BE2C (cell line): Measurements from ENCODE around the gene SUPT4H1. TPM values are rescaled to one million over a fixed set of nuclear protein-coding genes. Genes with fewer than 3 reads are reported as not detected.
"Not testable (repeated sequence)": the region's sequence is repeated elsewhere in the genome, so short reads cannot be mapped to it uniquely, and the experiment has no call there.

ENCODE experiments used
- DNase-seq: peaks from one replicate; pipeline ENCODE4 v3.0.0-alpha.2; 2020
- H3K27me3 ChIP-seq: fragments of 250-450 bp; sonication (Bioruptor Pico); 2 replicates; pipeline ENCODE4 v1.5.1; 2020; ENCODE audit warnings: mild to moderate bottlenecking
- H3K36me3 ChIP-seq: fragments of 250-450 bp; sonication (Bioruptor Pico); 2 replicates; pipeline ENCODE4 v1.5.1; 2020; ENCODE audit warnings: mild to moderate bottlenecking
- H3K4me1 ChIP-seq: fragments of 250-450 bp; sonication (Bioruptor Pico); 2 replicates; pipeline ENCODE4 v1.5.1; 2020
- H3K4me3 ChIP-seq: 2 replicates; pipeline ENCODE4 v1.5.1; 2011; ENCODE audit warnings: low read depth, low read length
- H3K9me3 ChIP-seq: fragments of 250-450 bp; sonication (Bioruptor Pico); 2 replicates; pipeline ENCODE4 v1.5.1; 2020
- CTCF ChIP-seq: IDR thresholded peaks from 2 replicates; pipeline ENCODE4 v1.5.1; 2012; ENCODE audit warnings: mild to moderate bottlenecking, low read depth, low read length
- polyA plus RNA-seq: library from polyadenylated mRNA; unstranded; fragments of >200 nt; gene quantifications from one replicate; pipeline ENCODE4 v1.2.1, GENCODE V29; 2012; ENCODE audit warnings: low read depth, missing spikeins; ENCODE audit not compliant: insufficient read length, insufficient read depth

Gene SUPT4H1
- polyA plus RNA-seq = 510 TPM

GRCh38 chr17:58351831-58352595, at the start of gene SUPT4H1:
SUPT4H1 (minus strand) TSS chr17:58352201; CDS start chr17:58352135, 66 bp downstream.
- Histone ChIP-seq H3K36me3 (peaks cover 30% of the 10 kb centered on the region), H3K4me1 (no peaks in the 10 kb centered on the region), H3K27me3 (no peaks in the 10 kb centered on the region), H3K4me3 (peak within 1 kb of the TSS; percentile 96), H3K9me3 (no peaks in the 10 kb centered on the region)
- TF ChIP-seq CTCF = no peak
- peak; percentile 92 for DNase-seq

GRCh38 chr17:58401287-58401686, 49.3 kb upstream of the SUPT4H1 start:
- TF ChIP-seq CTCF = no peak
- Histone ChIP-seq H3K27me3 (peaks cover 91% of the 10 kb centered on the region), H3K9me3 (no peaks in the 10 kb centered on the region), H3K36me3 (no peaks in the 10 kb centered on the region), H3K4me3 (no peak overlapping the region), H3K4me1 (no peaks in the 10 kb centered on the region)
- no peak for DNase-seq

GRCh38 chr17:58400826-58401225, 48.8 kb upstream of the SUPT4H1 start:
- H3K4me3 ChIP-seq = no peak overlapping the region
- no peak for DNase-seq
- no peaks in the 10 kb centered on the region for H3K9me3 ChIP-seq
- no peak for TF ChIP-seq CTCF
- no peaks in the 10 kb centered on the region for H3K36me3 ChIP-seq
- H3K27me3 ChIP-seq = peaks cover 91% of the 10 kb centered on the region
- H3K4me1 ChIP-seq = no peaks in the 10 kb centered on the region

- H3K9me3 ChIP-seq = no peaks in the 10 kb centered on the region
- no peak for TF ChIP-seq CTCF
- peaks cover 91% of the 10 kb centered on the region for H3K27me3 ChIP-seq
- H3K4me1 ChIP-seq = no peaks in the 10 kb centered on the region
- H3K36me3 ChIP-seq = no peaks in the 10 kb centered on the region
- no peak overlapping the region for H3K4me3 ChIP-seq
- DNase-seq = no peak
Observed at GRCh38 chr17:58399974-58400373, 48.0 kb upstream of the SUPT4H1 start.

- H3K4me1 ChIP-seq = no peaks in the 10 kb centered on the region
- TF ChIP-seq CTCF = no peak
- H3K27me3 ChIP-seq = peaks cover 93% of the 10 kb centered on the region
- no peak overlapping the region for H3K4me3 ChIP-seq
- H3K36me3 ChIP-seq = no peaks in the 10 kb centered on the region
- no peak for DNase-seq
- no peaks in the 10 kb centered on the region for H3K9me3 ChIP-seq
Observed at GRCh38 chr17:58398574-58399266, 46.7 kb upstream of the SUPT4H1 start.

- not testable (repeated sequence) for H3K9me3 ChIP-seq, H3K4me3 ChIP-seq, H3K36me3 ChIP-seq, DNase-seq, H3K4me1 ChIP-seq
- H3K27me3 ChIP-seq = peaks cover 93% of the 10 kb centered on the region
Observed at GRCh38 chr17:58397421-58397820, 45.4 kb upstream of the SUPT4H1 start.
